PFSK-1 (cell line): ENCODE measurements around the gene APIP.

ENCODE experiments used
- FOXP2 ChIP-seq: optimal IDR thresholded peaks from 2 replicates; pipeline ENCODE3; 2011; ENCODE audit warnings: borderline replicate concordance, control low read depth, inconsistent platforms; ENCODE audit not compliant: insufficient read depth; ENCODE audit errors: extremely low read length, extremely low read depth
- POLR2AphosphoS5 ChIP-seq: IDR thresholded peaks from 2 replicates; pipeline ENCODE4 v1.6.1; 2012; ENCODE audit warnings: low read depth, mild to moderate bottlenecking, control low read depth, low read length, moderate library complexity
- REST ChIP-seq, 2 experiments: IDR thresholded peaks; 2 replicates each; pipeline versions ENCODE4 v1.6.1 to v1.8.0; 2011 to 2012; ENCODE audit warnings: low read depth in 2 of 2, low read length in 2 of 2, control low read depth in 1 of 2, inconsistent platforms in 1 of 2, mild to moderate bottlenecking in 1 of 2, moderate library complexity in 1 of 2; ENCODE audit not compliant: insufficient read depth in 1 of 2
- SIN3A ChIP-seq: IDR thresholded peaks from 2 replicates; pipeline ENCODE4 v1.6.1; 2012; ENCODE audit warnings: mild to moderate bottlenecking, low read length, moderate library complexity, borderline replicate concordance; ENCODE audit not compliant: insufficient read depth
- TAF1 ChIP-seq: IDR thresholded peaks from 2 replicates; pipeline ENCODE4 v1.6.1; 2012; ENCODE audit warnings: low read length, control low read depth, borderline replicate concordance; ENCODE audit not compliant: insufficient read depth

DNA sequence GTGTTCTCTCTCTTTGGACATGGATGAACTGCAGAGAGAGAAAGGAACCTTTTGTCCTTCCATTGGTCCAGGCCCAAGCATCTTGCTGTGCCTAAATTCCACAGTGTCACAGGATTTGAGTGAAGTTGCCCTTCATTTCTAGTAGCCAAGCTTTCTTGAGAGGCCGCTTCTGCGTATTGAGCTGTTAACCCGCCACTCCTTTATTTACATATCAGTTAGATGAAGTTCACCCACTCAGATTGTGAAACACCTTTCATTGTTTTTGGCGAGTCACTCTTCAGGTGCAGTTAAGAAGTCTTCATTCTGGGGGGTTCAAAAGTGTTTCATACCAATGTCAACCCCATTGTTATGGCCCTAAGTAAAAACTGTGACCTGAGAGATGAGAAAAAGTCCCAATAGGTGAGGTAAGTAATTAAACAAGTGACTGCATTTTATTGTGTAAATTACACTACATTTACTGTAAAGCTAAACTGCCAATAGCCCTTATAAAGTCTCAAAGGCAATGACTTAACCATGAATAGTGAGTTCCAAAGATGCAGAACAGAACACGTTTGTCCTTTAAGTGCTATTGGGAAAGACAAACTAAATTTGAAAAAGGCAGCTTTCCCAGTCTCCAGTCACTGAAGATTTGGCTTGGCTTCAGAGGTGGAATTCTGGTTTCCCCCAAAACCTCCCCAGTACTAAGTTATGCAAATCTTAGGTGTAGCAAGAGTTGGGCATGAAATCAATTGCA is 61.0 kb downstream of the APIP start:
- TF ChIP-seq REST (IDR thresholded peaks at IDR 0.05; ENCODE audit: insufficient read depth in 1 of 2, low read depth in 2 of 2, low read length in 2 of 2) = no peak
- TF ChIP-seq FOXP2 = no peak
- TF ChIP-seq TAF1 = no peak
- TF ChIP-seq POLR2AphosphoS5 = no peak
- no peak for TF ChIP-seq SIN3A
